Neuron (in vitro differentiated cells): ENCODE data around the gene RPGRIP1.

Experiments used
- H2AFZ ChIP-seq: one replicate; pipeline ENCODE4 v1.6.1; 2013; ENCODE audit warnings: low read depth, mild to moderate bottlenecking, inconsistent platforms, low read length, moderate library complexity
- H3K27me3 ChIP-seq: one replicate; pipeline ENCODE4 v1.6.1; 2013; ENCODE audit warnings: low read length; ENCODE audit not compliant: insufficient read depth
- H3K36me3 ChIP-seq: one replicate; pipeline ENCODE4 v1.6.1; 2013; ENCODE audit warnings: low read length; ENCODE audit not compliant: insufficient read depth
- H3K4me1 ChIP-seq: one replicate; pipeline ENCODE4 v1.6.1; 2013; ENCODE audit warnings: low read length; ENCODE audit not compliant: insufficient read depth
- H3K4me3 ChIP-seq: 2 replicates; pipeline ENCODE4 v1.5.1; 2013; ENCODE audit warnings: mild to moderate bottlenecking, low read length, moderate library complexity
- H3K9me3 ChIP-seq: one replicate; pipeline ENCODE4 v1.6.1; 2013; ENCODE audit warnings: low read length

The RPGRIP1 gene

GRCh38 chr14:21320913-21321312 is 41.0 kb downstream of the RPGRIP1 start:
- no peak overlapping the region for H3K4me3 ChIP-seq
- no peaks in the 10 kb centered on the region for H3K27me3 ChIP-seq
- H2AFZ ChIP-seq: no peak overlapping the region
- no peaks in the 10 kb centered on the region for H3K9me3 ChIP-seq
- H3K4me1 ChIP-seq: no peaks in the 10 kb centered on the region
- no peaks in the 10 kb centered on the region for H3K36me3 ChIP-seq

- H3K4me1 ChIP-seq: no peaks in the 10 kb centered on the region
- no peaks in the 10 kb centered on the region for H3K36me3 ChIP-seq
- H3K4me3 ChIP-seq: no peak overlapping the region
- H2AFZ ChIP-seq: no peak overlapping the region
- no peaks in the 10 kb centered on the region for H3K27me3 ChIP-seq
- H3K9me3 ChIP-seq: no peaks in the 10 kb centered on the region
Observed at GRCh38 chr14:21322716-21323115, 42.8 kb downstream of the RPGRIP1 start.

- Histone ChIP-seq H3K4me3 (no peak overlapping the region), H3K27me3 (no peaks in the 10 kb centered on the region), H2AFZ (no peak overlapping the region), H3K36me3 (no peaks in the 10 kb centered on the region), H3K9me3 (no peaks in the 10 kb centered on the region), H3K4me1 (no peaks in the 10 kb centered on the region)
Observed at GRCh38 chr14:21326972-21327371, 47.1 kb downstream of the RPGRIP1 start.
